GM12892 (cell line): ENCODE measurements around the gene CADM1.

Experiments used
- POLR2A ChIP-seq: IDR thresholded peaks from 2 replicates; pipeline ENCODE4 v1.6.1; 2011; ENCODE audit warnings: low read depth, low read length, control low read depth
- POLR2AphosphoS5 ChIP-seq: IDR thresholded peaks from 2 replicates; pipeline ENCODE4 v1.6.1; 2011; ENCODE audit warnings: low read depth, low read length, control low read depth

- no peak for TF ChIP-seq POLR2A
- no peak for TF ChIP-seq POLR2AphosphoS5
Measured at GRCh38 chr11:115244758-115245157, 259.5 kb downstream of the CADM1 start.
